ENCODE results near the gene ACCSL.

Gene ACCSL

GRCh38 chr11:44058275-44058674 is 10.5 kb downstream of the ACCSL start:
- ATAC-seq (no peak), DNase-seq (no peak)

DNA sequence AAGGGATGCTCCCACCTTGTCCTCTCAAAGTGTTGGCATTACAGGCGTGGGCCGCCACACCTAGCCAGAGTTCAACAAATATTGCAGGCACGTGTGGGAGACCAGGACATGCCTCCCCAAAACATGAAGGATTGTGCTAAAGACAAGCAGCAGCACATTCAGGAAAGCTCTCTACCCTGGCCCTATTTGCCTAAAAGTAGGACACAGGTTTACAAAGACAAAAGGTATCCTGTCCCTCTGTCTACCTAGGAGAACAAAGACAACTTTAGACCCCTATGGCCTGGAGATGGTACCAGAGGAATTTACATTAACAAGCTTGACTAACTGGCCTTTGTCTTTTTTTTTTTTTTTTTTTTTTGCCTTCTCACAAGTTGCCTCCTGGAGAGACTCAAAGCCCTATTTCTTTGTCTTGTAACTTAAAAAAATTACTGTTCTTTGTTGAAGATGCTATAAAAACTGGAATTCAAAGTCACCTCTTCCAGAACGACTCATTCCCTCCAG is 17.4 kb downstream of the ACCSL start:
- ATAC-seq (no peak), DNase-seq (no peak)

DNA sequence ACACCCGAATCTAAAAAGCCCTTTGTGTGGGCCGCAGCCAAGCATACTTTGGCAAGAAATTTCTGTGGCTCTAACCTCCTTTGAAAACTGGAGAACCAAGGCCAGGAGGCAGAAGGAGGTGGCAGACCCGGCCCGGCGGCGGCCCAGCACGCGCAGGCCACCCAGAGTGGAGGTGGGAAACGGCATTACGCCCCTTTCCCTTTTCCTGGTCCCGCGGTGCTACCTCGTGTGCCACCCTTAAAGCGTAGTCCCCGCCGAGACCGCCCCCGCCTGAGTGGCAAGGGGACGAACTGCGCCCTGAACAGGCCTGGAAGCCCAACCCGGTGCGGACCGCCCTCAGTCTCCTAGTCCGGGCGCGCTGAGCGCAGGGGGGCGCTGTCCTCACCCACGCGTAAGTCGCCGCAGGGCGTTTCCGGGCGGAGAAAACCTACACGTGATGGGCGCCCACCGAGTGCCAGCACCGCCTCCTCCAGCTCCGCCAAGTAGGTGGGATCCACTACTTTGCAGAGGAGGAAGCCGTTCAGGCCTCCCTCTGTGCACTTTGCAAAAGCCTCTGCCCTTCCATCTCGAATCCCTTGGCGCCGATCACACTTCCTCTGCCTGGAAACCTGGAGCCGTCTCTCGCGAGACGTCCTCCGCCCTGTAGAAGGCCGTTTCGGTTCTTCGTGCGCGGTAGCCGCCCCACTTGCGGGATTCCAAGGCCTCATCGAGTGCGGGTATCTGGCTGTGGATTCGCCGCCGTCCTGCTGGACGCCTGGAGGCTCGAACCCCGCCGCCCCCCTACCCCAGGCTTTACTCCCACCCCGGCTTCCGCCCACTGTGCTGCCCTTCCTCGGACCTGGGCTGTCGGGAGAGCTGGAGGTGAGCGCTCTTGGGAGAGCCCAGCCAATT is 18.3 kb downstream of the ACCSL start, which contains the start of gene ACCS:
ACCS (plus strand) TSS at position 430 of the 891 bp plus-strand sequence. CDS start 1,358 bp downstream, outside the sequence.
- peak; percentile 97 for ATAC-seq

GRCh38 chr11:44066732-44067141 is 19.0 kb downstream of the ACCSL start:
- DNase-seq = no peak
- no peak for ATAC-seq

More for the DNA sequence above, 18.3 kb downstream of the ACCSL start, which contains the start of gene ACCS:
- DNase-seq = peak; percentile 88

GRCh38 chr11:44067266-44067665 is 19.5 kb downstream of the ACCSL start:
- DNase-seq = no peak
- no peak for ATAC-seq

DNA sequence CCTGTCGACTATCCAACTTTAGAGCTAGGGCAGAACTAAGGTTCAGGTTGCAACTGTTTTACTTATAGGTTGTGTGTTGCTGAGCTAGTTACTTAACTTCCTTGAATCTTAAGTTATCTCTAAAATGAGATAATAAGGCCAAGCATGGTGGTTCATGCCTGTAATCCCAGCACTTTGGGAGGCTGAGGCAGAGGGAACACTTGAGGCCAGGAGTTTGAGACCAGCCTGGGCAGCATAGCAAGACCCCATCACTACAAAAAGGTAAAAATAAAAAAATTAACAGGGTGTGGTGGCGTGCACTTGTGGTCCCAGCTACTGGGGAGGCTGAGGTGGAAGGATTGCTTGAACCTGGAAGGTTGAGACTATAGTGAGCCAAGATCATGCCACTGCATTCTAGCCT is 20.4 kb downstream of the ACCSL start:
- DNase-seq (no peak), ATAC-seq (no peak)

GRCh38 chr11:44071157-44071556 is 23.4 kb downstream of the ACCSL start:
- ATAC-seq = no peak
- no peak for DNase-seq

DNA sequence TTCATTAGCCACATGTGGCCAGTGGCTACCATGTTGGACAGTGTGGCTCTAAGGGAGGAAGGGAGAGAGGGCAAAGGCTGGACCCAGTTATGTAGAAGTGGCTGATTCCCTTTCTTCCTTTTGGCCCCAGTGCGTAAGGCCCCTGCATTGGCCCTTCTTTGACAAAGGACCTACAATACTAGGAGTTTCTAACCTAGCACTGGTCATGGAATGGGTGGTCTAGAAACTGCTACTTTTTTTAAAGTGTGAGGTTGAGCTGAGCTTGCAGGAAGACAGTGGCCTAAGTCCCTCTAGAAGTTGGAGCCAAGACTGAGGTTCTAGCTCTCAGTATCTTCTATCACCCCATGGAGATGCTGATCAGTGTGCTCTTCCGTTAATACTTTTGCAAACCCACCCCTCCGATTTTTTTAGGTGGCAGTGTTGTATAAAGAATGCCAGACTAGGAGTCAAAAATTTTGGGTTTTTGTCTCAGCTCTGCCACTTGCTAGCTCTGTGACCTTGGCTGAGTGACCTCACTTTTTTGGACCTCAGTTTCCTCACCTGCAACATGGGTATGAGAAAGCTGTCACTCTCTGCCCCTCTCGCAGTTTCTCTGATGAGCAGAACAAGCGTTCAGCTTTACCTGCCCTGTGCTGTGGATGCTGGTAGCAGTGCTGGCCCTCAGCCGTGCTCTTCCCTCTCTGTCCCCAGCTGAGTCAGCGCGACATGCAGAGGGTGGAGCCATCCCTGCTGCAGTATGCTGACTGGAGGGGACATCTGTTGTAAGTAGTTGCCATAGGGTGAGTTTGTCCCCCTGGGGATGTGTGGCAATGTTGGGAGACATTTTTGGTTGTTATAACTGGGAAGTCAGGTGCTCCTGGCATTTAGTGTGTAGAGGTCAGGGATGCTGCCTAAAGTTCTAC is 25.2 kb downstream of the ACCSL start:
- DNase-seq = no peak
- no peak for ATAC-seq

- DNase-seq (no peak), ATAC-seq (no peak)
Observed at GRCh38 chr11:44078794-44079193, 31.0 kb downstream of the ACCSL start.

DNA sequence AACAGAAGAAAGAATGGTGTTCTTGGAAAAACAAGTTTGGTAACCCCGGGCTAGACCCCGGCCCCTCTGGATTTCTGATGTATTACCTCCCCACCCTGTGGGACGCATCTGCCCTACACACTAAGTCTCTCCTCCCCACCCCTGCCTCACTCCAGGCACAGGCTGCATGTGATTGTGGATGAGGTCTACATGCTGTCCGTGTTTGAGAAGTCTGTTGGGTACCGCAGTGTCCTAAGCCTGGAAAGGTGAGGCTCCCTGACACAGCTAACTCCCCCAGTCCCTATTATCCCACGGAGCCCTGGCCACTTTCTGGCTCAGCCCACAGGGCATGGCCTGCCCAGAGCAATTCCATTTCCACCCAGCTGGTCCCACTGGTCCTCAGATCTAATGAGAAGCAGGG is 31.6 kb downstream of the ACCSL start:
- no peak for ATAC-seq
- no peak for DNase-seq

GRCh38 chr11:44080951-44081350 is 33.2 kb downstream of the ACCSL start:
- DNase-seq (no peak), ATAC-seq (no peak)

DNA sequence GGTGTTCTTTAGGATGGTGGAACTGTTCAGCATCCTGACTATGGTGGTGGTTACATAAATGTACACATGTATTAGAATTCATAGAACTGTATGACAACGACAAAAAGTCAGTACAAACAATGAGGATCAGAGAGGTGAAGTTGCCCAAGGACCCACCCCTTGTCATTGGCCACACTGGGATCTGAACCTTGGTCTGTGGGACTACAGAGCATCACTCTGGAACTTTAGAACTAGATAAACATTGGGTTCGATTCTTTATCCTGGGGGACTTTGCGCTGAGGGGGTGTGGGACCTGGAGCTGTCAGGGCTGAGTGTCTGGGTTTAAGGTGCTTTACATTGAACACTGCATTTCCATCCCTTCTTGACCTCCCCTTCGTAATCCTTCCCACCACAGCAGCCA is 34.9 kb downstream of the ACCSL start:
- no peak for ATAC-seq
- DNase-seq = no peak

DNA sequence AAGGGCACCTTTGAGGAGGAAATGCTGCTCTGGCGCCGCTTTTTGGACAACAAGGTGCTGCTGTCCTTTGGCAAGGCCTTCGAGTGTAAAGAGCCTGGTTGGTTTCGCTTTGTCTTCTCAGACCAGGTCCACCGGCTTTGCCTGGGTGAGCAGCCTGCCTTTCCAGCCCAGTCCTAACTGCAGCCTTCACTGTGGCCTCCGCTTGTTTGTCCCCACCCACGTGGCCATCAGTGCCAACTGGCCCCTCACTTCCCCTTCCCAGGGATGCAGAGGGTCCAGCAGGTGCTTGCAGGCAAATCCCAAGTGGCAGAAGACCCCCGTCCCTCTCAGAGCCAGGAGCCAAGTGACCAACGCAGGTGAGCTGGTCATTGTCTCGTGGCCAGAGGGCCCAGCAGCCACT is 35.7 kb downstream of the ACCSL start:
- ATAC-seq (no peak), DNase-seq (no peak)

DNA sequence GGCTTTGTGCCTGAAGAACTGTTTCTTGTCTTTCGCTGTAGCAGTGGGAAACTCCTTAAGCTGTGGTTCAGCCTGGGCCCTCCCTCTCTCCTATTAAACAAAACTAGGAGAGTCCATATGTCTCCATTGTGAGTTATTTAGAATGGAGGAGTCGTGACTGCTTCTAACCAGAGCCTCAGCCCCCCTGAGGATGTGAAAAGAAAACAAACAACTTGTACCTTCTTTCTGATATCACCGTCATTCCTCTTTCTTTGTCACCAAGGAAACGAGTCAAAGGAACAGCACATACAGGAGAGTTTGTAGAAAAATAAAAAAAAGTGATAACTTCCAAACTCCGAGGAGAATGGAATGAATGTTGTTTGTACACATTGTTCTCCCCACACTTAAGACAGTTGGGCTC is 36.1 kb downstream of the ACCSL start:
- DNase-seq (no peak), ATAC-seq (no peak)

DNA sequence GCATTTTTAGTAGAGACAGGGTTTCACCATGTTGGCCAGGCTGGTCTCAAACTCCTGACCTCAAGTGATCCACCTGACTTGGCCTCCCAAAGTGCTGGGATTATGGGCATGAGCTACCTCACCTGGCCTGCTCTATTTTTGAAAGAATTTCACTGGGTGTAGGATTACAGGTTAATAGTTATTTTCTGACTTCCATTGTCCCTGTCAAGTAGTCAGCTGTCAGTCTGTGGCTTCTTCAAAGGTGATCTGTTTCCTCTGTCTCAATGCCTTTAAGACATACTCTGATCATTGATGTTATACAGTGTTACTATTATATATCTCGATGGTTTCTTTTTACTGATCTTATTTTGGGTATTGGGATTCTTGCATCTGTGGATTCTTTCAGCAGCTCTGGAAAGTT is 37.5 kb downstream of the ACCSL start:
- DNase-seq (no peak), ATAC-seq (no peak)

DNA sequence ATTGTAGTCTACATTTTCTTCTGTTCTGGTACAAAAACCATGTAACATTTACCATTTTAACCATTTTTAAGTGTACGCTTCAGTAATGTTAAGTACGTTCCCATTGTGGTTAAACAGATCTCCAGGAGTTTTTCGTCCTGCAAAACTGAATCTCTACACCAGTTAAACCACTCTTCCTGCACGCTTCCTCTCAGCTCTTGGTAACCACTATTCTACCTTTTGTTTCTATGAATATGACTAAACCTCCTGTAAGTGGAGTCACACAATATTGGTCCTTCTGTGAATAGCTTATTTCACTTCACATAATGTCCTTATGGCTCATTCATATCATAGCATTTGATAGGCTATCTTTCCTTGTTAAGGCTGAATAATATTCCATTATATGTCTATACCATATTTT is 40.6 kb downstream of the ACCSL start:
- no peak for DNase-seq
- no peak for ATAC-seq

GRCh38 chr11:44088871-44089270 is 41.1 kb downstream of the ACCSL start:
- DNase-seq (no peak), ATAC-seq (no peak)

DNA sequence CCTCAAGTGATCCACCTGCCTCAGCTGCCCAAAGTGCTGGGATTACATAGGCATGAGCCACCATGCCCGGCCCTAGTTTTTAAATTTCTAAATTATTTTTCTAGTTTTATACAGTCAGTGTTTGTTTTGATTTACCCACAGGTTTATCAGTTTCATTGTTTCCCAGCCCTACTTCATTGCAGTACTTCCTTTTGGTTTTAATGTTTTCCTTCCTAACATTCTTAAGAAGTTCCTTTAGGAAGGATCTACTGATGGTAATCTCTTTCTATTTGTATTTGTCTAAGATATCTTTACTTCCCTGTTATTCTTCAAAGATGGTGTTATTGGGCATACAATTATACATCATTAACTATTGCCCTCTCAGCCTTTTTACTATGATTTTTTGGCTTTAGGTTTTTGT is 42.8 kb downstream of the ACCSL start:
- ATAC-seq = no peak
- DNase-seq = no peak

DNA sequence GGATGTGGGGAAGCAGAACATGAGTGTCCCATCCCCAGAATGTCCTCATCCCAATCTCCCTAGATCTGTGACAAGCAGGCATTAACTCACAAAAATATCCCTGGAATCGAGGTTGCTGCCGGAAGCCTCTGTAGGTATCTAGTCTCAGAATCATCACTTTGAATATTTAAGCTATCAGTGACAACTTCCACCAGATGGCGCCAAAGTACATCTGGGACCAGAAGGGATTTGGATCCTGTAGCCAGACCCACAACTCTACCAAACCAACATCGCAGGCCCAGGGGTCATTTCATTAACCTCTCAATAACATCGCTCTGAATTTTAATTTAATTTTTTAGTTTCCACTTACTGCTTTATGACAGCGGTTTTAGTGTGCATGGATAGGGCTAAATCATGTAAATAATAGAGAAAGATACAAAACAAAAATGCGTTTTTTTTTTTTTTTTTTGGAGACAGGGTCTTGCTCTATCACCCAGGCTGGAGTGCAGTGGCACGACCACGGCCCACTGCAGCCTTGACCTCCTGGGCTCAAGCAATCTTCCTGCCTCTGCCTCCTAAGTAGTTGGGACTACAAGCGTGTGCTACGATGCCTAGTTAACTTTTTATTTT is 46.6 kb downstream of the ACCSL start:
- no peak for ATAC-seq
- peak; percentile 89 for DNase-seq

DNA sequence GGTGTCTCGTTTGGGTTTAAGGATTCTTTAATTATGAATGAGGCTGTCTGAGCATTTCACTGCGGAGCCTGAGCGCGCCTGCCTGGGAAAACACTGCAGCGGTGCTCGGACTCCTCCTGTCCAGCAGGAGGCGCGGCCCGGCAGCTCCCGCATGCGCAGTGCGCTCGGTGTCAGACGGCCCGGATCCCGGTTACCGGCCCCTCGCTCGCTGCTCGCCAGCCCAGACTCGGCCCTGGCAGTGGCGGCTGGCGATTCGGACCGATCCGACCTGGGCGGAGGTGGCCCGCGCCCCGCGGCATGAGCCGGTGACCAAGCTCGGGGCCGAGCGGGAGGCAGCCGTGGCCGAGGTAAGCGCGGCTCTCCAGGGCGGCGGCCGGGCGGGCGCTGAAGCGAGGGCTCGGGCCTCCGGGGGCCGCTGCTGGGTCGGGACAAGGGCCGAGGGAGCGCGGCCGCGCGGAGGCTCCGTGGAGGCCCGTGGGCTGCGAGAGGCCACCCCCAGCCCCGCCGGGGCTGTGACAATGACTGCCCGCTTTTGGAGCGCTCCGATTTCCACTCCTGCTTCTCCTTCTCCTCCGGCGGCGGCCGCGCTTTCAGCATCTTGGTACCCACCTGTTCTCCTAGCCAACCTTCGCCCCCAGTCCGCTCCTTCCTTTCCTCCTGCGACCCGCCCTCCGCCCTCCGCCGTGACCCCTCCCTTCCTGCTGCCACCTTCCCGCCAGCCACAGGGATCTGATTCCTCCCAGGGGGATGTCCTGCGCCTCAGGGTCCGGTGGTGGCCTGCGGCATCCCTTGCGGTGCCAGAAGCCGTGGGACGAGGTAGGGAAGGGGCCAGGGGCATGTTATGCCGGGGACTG is 48.0 kb downstream of the ACCSL start, which contains the start of gene EXT2:
EXT2 (plus strand) TSS at position 173 of the 854 bp plus-strand sequence. CDS start 12,035 bp downstream, outside the sequence.
- peak; percentile 89 for DNase-seq
- ATAC-seq = peak; percentile 90

Data from stimulated activated naive CD8-positive, alpha-beta T cell treated with anti-CD3 and anti-CD28 coated beads, Interleukin-15, Interleukin-2, amounts not matched to agents 100 U/mL and 50 U/mL, for 24 hours (primary cell).